ENCODE data around the gene RPE65. TPM values are rescaled to one million over a fixed set of nuclear protein-coding genes. Genes with fewer than 3 reads are reported as not detected.
"Not testable (repeated sequence)": the region's sequence is repeated elsewhere in the genome, so short reads cannot be mapped to it uniquely, and the experiment has no call there.

Gene RPE65
- total and polyA plus RNA-seq, 2 experiments from 2014 or later = not detected

GRCh38 chr1:68478662-68479061 lies 28.9 kb upstream of the RPE65 start (continued):
- no peak for TF ChIP-seq STAT1 (IDR thresholded peaks at IDR 0.05; ENCODE audit: unreplicated experiment)
- TF ChIP-seq, protein P1, sequence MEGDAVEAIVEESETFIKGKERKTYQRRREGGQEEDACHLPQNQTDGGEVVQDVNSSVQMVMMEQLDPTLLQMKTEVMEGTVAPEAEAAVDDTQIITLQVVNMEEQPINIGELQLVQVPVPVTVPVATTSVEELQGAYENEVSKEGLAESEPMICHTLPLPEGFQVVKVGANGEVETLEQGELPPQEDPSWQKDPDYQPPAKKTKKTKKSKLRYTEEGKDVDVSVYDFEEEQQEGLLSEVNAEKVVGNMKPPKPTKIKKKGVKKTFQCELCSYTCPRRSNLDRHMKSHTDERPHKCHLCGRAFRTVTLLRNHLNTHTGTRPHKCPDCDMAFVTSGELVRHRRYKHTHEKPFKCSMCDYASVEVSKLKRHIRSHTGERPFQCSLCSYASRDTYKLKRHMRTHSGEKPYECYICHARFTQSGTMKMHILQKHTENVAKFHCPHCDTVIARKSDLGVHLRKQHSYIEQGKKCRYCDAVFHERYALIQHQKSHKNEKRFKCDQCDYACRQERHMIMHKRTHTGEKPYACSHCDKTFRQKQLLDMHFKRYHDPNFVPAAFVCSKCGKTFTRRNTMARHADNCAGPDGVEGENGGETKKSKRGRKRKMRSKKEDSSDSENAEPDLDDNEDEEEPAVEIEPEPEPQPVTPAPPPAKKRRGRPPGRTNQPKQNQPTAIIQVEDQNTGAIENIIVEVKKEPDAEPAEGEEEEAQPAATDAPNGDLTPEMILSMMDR (conservative IDR thresholded peaks at IDR 0.05; ENCODE audit: low read depth in 2 of 2) = no peak

- H3F3A ChIP-seq (replicated peaks; ENCODE audit: low read depth) = not testable (repeated sequence)
- peaks cover 22% of the 10 kb centered on the region; the same call in 2 of the 3 replicates for H3K4me1 Mint-ChIP-seq
- H3K36me3 ChIP-seq (ENCODE audit: insufficient read depth) = peaks cover 42% of the 10 kb centered on the region
Observed at GRCh38 chr1:68476626-68477025, 26.9 kb upstream of the RPE65 start.

DNA sequence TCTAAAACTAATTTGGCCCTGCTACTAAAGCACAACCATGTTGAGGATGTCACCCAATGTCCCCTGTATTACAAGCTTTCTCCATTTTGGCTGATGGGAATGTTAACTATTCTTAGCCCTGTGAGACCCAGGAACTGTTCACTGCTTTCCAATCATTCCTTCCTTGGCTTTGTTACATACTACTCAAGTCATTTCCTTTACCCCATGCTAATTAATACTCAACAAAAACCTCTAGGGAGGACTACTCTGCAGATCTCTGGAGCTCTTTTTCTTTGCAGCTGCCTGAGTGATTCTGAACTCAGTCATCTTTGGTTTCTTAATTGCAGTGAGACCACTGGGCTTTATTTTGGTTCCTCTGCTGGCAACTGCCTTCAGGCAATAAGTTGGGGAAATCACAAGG lies 23.3 kb upstream of the RPE65 start:
- Mint-ChIP-seq H3K9me3 (no peaks in the 10 kb centered on the region), H3K4me1 (peaks cover 10% of the 10 kb centered on the region; the same call in 2 of the 3 replicates), H3K27ac (peak overlapping the region; percentile 57), H3K27me3 (ENCODE audit: insufficient read depth, low read depth, poor library complexity) (no peaks in the 10 kb centered on the region), H3K36me3 (ENCODE audit: low read depth) (peaks cover 18% of the 10 kb centered on the region), H3K4me3 (no peak overlapping the region)
- H3K36me3 ChIP-seq (ENCODE audit: insufficient read depth) = peaks cover 21% of the 10 kb centered on the region; the same call in 1 of the 2 replicates
- H3K9me2 ChIP-seq (ENCODE audit: insufficient read depth) = no peaks in the 10 kb centered on the region
- DNase-seq (ENCODE audit: low spot score) (peak; percentile 11), ATAC-seq (no peak; the same call in 1 of the 3 replicates)
- no peaks in the 10 kb centered on the region for H3K79me2 ChIP-seq (replicated peaks; ENCODE audit: insufficient read depth)
- 0 out of 2 replicates have a peak overlapping the region, but pooled peaks have one; percentile 1 for H3K27ac ChIP-seq (ENCODE audit: low read depth)
- H3K4me1 ChIP-seq (ENCODE audit: insufficient read depth) = no peaks in the 10 kb centered on the region
- no peaks in the 10 kb centered on the region for H3K27me3 ChIP-seq (ENCODE audit: insufficient read depth)
- no peak overlapping the region for H3K4me3 ChIP-seq
- H4K20me1 ChIP-seq (replicated peaks; ENCODE audit: insufficient read depth) = no peaks in the 10 kb centered on the region
- H3K4me2 ChIP-seq = no peak overlapping the region
- no peak overlapping the region for H2AFZ ChIP-seq
- no peaks in the 10 kb centered on the region for H3F3A ChIP-seq (replicated peaks; ENCODE audit: low read depth)
- TF ChIP-seq, protein P2, sequence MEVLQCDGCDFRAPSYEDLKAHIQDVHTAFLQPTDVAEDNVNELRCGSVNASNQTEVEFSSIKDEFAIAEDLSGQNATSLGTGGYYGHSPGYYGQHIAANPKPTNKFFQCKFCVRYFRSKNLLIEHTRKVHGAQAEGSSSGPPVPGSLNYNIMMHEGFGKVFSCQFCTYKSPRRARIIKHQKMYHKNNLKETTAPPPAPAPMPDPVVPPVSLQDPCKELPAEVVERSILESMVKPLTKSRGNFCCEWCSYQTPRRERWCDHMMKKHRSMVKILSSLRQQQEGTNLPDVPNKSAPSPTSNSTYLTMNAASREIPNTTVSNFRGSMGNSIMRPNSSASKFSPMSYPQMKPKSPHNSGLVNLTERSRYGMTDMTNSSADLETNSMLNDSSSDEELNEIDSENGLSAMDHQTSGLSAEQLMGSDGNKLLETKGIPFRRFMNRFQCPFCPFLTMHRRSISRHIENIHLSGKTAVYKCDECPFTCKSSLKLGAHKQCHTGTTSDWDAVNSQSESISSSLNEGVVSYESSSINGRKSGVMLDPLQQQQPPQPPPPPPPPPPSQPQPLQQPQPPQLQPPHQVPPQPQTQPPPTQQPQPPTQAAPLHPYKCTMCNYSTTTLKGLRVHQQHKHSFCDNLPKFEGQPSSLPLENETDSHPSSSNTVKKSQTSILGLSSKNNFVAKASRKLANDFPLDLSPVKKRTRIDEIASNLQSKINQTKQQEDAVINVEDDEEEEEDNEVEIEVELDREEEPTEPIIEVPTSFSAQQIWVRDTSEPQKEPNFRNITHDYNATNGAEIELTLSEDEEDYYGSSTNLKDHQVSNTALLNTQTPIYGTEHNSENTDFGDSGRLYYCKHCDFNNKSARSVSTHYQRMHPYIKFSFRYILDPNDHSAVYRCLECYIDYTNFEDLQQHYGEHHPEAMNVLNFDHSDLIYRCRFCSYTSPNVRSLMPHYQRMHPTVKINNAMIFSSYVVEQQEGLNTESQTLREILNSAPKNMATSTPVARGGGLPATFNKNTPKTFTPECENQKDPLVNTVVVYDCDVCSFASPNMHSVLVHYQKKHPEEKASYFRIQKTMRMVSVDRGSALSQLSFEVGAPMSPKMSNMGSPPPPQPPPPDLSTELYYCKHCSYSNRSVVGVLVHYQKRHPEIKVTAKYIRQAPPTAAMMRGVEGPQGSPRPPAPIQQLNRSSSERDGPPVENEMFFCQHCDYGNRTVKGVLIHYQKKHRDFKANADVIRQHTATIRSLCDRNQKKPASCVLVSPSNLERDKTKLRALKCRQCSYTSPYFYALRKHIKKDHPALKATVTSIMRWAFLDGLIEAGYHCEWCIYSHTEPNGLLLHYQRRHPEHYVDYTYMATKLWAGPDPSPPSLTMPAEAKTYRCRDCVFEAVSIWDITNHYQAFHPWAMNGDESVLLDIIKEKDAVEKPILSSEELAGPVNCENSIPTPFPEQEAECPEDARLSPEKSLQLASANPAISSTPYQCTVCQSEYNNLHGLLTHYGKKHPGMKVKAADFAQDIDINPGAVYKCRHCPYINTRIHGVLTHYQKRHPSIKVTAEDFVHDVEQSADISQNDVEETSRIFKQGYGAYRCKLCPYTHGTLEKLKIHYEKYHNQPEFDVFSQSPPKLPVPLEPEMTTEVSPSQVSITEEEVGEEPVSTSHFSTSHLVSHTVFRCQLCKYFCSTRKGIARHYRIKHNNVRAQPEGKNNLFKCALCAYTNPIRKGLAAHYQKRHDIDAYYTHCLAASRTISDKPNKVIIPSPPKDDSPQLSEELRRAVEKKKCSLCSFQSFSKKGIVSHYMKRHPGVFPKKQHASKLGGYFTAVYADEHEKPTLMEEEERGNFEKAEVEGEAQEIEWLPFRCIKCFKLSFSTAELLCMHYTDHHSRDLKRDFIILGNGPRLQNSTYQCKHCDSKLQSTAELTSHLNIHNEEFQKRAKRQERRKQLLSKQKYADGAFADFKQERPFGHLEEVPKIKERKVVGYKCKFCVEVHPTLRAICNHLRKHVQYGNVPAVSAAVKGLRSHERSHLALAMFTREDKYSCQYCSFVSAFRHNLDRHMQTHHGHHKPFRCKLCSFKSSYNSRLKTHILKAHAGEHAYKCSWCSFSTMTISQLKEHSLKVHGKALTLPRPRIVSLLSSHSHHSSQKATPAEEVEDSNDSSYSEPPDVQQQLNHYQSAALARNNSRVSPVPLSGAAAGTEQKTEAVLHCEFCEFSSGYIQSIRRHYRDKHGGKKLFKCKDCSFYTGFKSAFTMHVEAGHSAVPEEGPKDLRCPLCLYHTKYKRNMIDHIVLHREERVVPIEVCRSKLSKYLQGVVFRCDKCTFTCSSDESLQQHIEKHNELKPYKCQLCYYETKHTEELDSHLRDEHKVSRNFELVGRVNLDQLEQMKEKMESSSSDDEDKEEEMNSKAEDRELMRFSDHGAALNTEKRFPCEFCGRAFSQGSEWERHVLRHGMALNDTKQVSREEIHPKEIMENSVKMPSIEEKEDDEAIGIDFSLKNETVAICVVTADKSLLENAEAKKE (CRISPR knock-in tag; IDR thresholded peaks at IDR 0.05) = no peak
- TF ChIP-seq EZH2 (IDR thresholded peaks at IDR 0.05; ENCODE audit: low read depth, unreplicated experiment) (no peak), STAT1 (IDR thresholded peaks at IDR 0.05; ENCODE audit: unreplicated experiment) (no peak), ZNF331 (CRISPR knock-in tag; IDR thresholded peaks at IDR 0.05; ENCODE audit: low read depth) (no peak), ZNF114 (CRISPR knock-in tag; IDR thresholded peaks at IDR 0.05) (no peak), JUNB (IDR thresholded peaks at IDR 0.05; ENCODE audit: unreplicated experiment) (no peak)
- TF ChIP-seq, protein P3, sequence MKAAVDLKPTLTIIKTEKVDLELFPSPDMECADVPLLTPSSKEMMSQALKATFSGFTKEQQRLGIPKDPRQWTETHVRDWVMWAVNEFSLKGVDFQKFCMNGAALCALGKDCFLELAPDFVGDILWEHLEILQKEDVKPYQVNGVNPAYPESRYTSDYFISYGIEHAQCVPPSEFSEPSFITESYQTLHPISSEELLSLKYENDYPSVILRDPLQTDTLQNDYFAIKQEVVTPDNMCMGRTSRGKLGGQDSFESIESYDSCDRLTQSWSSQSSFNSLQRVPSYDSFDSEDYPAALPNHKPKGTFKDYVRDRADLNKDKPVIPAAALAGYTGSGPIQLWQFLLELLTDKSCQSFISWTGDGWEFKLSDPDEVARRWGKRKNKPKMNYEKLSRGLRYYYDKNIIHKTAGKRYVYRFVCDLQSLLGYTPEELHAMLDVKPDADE (IDR thresholded peaks at IDR 0.05) = no peak
- TF ChIP-seq, protein P1 (conservative IDR thresholded peaks at IDR 0.05; ENCODE audit: low read depth in 2 of 2) = no peak

More at GRCh38 chr1:68476626-68477025, 26.9 kb upstream of the RPE65 start:
- not testable (repeated sequence) for H3K27me3 Mint-ChIP-seq (ENCODE audit: insufficient read depth, low read depth, poor library complexity); H3K9me2 ChIP-seq (ENCODE audit: insufficient read depth); H3K27ac ChIP-seq (ENCODE audit: low read depth); H2AFZ ChIP-seq; H3K9me3 Mint-ChIP-seq; H4K20me1 ChIP-seq (replicated peaks; ENCODE audit: insufficient read depth); H3K4me3 ChIP-seq; DNase-seq (ENCODE audit: low spot score); H3K27ac Mint-ChIP-seq; H3K27me3 ChIP-seq (ENCODE audit: insufficient read depth); H3K4me2 ChIP-seq; H3K4me3 Mint-ChIP-seq; ATAC-seq; H3K4me1 ChIP-seq (ENCODE audit: insufficient read depth); H3K79me2 ChIP-seq (replicated peaks; ENCODE audit: insufficient read depth)
- H3K36me3 Mint-ChIP-seq (ENCODE audit: low read depth) = peaks cover 47% of the 10 kb centered on the region

Measured in GM23338 (cell line).